ENCODE results near the gene MAP4K2. TPM values are rescaled to one million over a fixed set of nuclear protein-coding genes. Genes with fewer than 3 reads are reported as not detected.

MAP4K2 gene
- total and polyA plus RNA-seq, 2 of the 13 experiments (the other 11 are each of a cell fraction or from before 2014, with no cell fraction given) = 8.3 to 17.6 TPM

GRCh38 chr11:64843686-64844329 is 40.8 kb upstream of the MAP4K2 start (continued):
- no peak for TF ChIP-seq ZNF687 (CRISPR knock-in tag; IDR thresholded peaks at IDR 0.05)
- no peak for TF ChIP-seq ZFP36L2 (CRISPR knock-in tag; IDR thresholded peaks at IDR 0.05)
- no peak for TF ChIP-seq ZEB1 (IDR thresholded peaks at IDR 0.05; ENCODE audit: insufficient replicate concordance, low read depth)
- TF ChIP-seq ZNF441 (CRISPR knock-in tag; IDR thresholded peaks at IDR 0.05; ENCODE audit: borderline replicate concordance) = 0 out of 2 replicates have a peak, but pooled peaks have one; percentile 25
- TF ChIP-seq NR3C1 (CRISPR knock-in tag; IDR thresholded peaks at IDR 0.05) = no peak
- TF ChIP-seq ZNF598 (CRISPR knock-in tag; IDR thresholded peaks at IDR 0.05; ENCODE audit: borderline replicate concordance) = 0 out of 2 replicates have a peak, but pooled peaks have one; percentile 31
- TF ChIP-seq SNAPC2 (CRISPR knock-in tag; IDR thresholded peaks at IDR 0.05) = no peak
- no peak for TF ChIP-seq ZBTB25 (CRISPR knock-in tag; IDR thresholded peaks at IDR 0.05)
- 0 out of 2 replicates have a peak, but pooled peaks have one; percentile 39 for TF ChIP-seq ZNF552 (CRISPR knock-in tag; IDR thresholded peaks at IDR 0.05; ENCODE audit: borderline replicate concordance)
- TF ChIP-seq ZNF569 (CRISPR knock-in tag; IDR thresholded peaks at IDR 0.05; ENCODE audit: borderline replicate concordance) = no peak
- TF ChIP-seq ZNF589 (CRISPR knock-in tag; conservative IDR thresholded peaks at IDR 0.05) = no peak
- no peak for TF ChIP-seq ESRRA (CRISPR knock-in tag; IDR thresholded peaks at IDR 0.05; ENCODE audit: low read depth)
- TF ChIP-seq CEBPZ (IDR thresholded peaks at IDR 0.05; ENCODE audit: low read length) = no peak
- TF ChIP-seq ZNF33B (CRISPR knock-in tag; IDR thresholded peaks at IDR 0.05) = no peak
- TF ChIP-seq HOXA9 (CRISPR knock-in tag; IDR thresholded peaks at IDR 0.05; ENCODE audit: borderline replicate concordance) = 0 out of 2 replicates have a peak, but pooled peaks have one; percentile 59
- TF ChIP-seq KLF13 (CRISPR knock-in tag; IDR thresholded peaks at IDR 0.05) = no peak
- TF ChIP-seq NCOA2 (CRISPR knock-in tag; IDR thresholded peaks at IDR 0.05) = no peak
- TF ChIP-seq MEIS2 (CRISPR knock-in tag; IDR thresholded peaks at IDR 0.05) = no peak
- TF ChIP-seq ZNF557 (CRISPR knock-in tag; IDR thresholded peaks at IDR 0.05) = no peak
- TF ChIP-seq MZF1 (CRISPR knock-in tag; IDR thresholded peaks at IDR 0.05; ENCODE audit: borderline replicate concordance) = no peak
- no peak for TF ChIP-seq PRPF4 (IDR thresholded peaks at IDR 0.05; ENCODE audit: low read depth, low read length, poor library complexity, severe bottlenecking)
- no peak for TF ChIP-seq ZNF572 (CRISPR knock-in tag; IDR thresholded peaks at IDR 0.05)
- TF ChIP-seq ZSCAN25 (CRISPR knock-in tag; IDR thresholded peaks at IDR 0.05) = no peak
